ENCODE measurements around the gene SLC26A9.

DNA sequence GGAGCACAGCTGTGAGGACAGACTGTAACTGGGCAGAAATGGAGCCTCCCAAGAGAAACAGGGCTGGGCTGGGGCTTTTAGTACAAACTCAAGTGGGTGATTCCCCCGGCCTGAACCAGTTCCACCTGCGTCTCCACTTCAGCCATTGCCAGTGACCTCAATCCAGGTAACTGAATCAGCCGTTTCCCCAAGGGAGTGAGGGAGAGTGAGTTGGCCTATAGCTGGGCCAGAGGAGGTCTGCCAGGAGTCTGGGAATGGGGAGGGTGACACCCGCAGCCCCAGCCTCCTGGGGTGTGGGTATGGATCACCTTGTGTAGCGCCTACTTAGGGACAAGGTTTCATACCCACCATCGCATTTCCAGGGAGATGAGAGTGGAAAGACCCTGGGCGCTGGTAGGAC, 8.5 kb downstream of the SLC26A9 start:
- no peak for TF ChIP-seq CTCF (IDR thresholded peaks at IDR 0.05)
- no peak for TF ChIP-seq EZH2 (IDR thresholded peaks at IDR 0.05; ENCODE audit: borderline replicate concordance, insufficient read depth, low read depth, low read length, poor library complexity, severe bottlenecking)
